Ovary (tissue), 3 donors: ENCODE data around the gene CRELD2.

ENCODE experiments used
- EP300 ChIP-seq: sonication (generic); formaldehyde crosslinking; IDR thresholded peaks from one replicate; pipeline ENCODE4 v1.6.1; 2017; ENCODE audit warnings: antibody characterized with exemption
- TF ChIP-seq, protein P1 (sequence below), 3 donors: fragments of 450-650 bp in 2 of 3; fragments of 200-600 bp in 1 of 3; IDR thresholded peaks; one replicate each; pipeline versions ENCODE4 v1.5.1 to v1.8.0; 2016 to 2022; ENCODE audit warnings: antibody characterized with exemption in 3 of 3, mild to moderate bottlenecking in 1 of 3
- donor health status: DM: no; HTN: no; CAD: no.

DNA sequence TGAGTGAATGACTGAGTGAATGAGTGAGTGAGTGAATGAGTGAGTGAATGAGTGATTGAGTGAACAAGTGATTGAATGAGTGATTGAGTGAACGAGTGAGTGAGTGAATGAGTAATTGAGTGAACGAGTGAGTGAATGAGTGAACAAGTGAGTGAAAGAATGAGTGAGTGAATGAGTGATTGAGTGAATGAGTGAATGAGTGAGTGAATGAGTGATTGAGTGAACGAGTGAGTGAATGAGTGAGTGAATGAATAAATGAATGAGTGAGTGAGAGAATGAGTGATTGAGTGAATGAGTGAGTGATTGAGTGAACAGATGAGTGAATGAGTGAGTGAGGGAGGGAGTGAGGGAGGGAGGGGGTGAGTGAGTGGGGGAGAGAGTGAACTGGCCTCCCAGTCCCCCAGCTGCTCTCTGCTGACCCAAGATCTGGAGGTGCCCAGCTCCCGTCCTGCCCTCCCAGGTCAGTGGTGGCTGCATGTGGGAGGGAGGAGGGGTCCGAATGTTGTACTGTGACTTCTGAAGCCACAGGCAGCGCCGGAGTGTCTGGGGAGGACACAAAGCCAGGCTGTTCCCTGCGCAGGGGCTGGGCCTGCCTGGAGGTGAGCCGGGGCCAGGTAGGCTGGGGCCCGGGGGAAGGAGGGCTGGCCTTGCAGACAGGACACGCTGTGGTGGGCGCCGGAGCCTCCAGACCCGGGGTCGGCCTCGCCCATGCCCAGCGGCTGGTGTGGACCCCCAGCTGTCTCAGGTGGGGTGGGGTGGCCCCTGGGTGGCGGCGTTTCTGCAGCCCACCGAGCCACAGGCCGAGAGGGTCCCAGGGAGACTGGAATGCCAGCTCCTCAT lies 24.4 kb downstream of the CRELD2 start:
- TF ChIP-seq, protein P1, sequence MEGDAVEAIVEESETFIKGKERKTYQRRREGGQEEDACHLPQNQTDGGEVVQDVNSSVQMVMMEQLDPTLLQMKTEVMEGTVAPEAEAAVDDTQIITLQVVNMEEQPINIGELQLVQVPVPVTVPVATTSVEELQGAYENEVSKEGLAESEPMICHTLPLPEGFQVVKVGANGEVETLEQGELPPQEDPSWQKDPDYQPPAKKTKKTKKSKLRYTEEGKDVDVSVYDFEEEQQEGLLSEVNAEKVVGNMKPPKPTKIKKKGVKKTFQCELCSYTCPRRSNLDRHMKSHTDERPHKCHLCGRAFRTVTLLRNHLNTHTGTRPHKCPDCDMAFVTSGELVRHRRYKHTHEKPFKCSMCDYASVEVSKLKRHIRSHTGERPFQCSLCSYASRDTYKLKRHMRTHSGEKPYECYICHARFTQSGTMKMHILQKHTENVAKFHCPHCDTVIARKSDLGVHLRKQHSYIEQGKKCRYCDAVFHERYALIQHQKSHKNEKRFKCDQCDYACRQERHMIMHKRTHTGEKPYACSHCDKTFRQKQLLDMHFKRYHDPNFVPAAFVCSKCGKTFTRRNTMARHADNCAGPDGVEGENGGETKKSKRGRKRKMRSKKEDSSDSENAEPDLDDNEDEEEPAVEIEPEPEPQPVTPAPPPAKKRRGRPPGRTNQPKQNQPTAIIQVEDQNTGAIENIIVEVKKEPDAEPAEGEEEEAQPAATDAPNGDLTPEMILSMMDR (IDR thresholded peaks at IDR 0.05): no peak
- no peak for TF ChIP-seq EP300
